Stimulated activated naive CD8-positive, alpha-beta T cell treated with anti-CD3 and anti-CD28 coated beads, Interleukin-15, amount 100 ng/mL, for 72 hours (primary cell): ENCODE results near the gene NFATC2.

Experiments
- ATAC-seq: fragments of 150-1000 bp; cut with Tn5 transposase; 2 replicates; pipeline ENCODE4 v1.10.0; 2021; ENCODE audit warnings: mild to moderate bottlenecking, moderate library complexity
- DNase-seq, 2 donors: peaks; one replicate each; pipeline ENCODE4 v3.0.0; 2021 to 2022
- H3K27ac Mint-ChIP-seq, 2 donors: one replicate each; pipeline ENCODE4 v1.8.0; 2022; ENCODE audit warnings: mild to moderate bottlenecking in 2 of 2, mixed read lengths in 2 of 2, moderate library complexity in 2 of 2
- H3K27me3 Mint-ChIP-seq: one replicate; pipeline ENCODE4 v1.8.0; 2022; ENCODE audit warnings: mixed read lengths
- H3K4me1 Mint-ChIP-seq: one replicate; pipeline ENCODE4 v1.8.0; 2022; ENCODE audit warnings: mild to moderate bottlenecking, mixed read lengths
- H3K4me3 Mint-ChIP-seq, 2 donors: one replicate each; pipeline ENCODE4 v1.8.0; 2022; ENCODE audit warnings: mild to moderate bottlenecking in 2 of 2, mixed read lengths in 2 of 2, moderate library complexity in 1 of 2
- H3K9me3 Mint-ChIP-seq, 2 donors: one replicate each; pipeline ENCODE4 v1.8.0; 2022; ENCODE audit warnings: mixed read lengths in 2 of 2

The NFATC2 gene

DNA sequence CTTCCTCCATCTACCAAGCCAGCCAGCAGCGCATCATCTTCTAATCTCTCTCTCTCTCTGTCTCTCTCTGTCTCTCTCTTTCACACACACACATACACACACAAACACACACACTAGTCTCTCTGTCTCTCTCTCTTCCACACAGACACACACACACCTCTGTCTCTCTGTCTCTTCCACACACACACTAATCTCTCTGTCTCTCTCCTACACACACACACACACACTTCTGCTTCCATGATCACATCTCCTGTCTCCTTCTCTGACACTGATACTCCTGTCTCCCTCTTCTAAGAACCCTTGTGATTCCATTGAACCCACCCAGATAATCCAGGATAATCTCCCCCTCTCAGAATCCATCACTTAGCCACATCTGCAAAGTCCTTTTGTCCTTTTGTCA, 181.3 kb downstream of the NFATC2 start:
- DNase-seq (no peak), ATAC-seq (no peak)
- Mint-ChIP-seq H3K4me3 (no peak overlapping the region), H3K4me1 (no peaks in the 10 kb centered on the region), H3K27ac (peak overlapping the region in 1 of 2 donors; percentile 4), H3K9me3 (peaks cover 10 to 14% of the 10 kb centered on the region in 2 donors), H3K27me3 (peaks cover 8% of the 10 kb centered on the region)

- Mint-ChIP-seq H3K4me3 (no peak overlapping the region), H3K27me3 (peaks cover 8% of the 10 kb centered on the region), H3K27ac (no peak overlapping the region), H3K4me1 (no peaks in the 10 kb centered on the region), H3K9me3 (peaks cover 10 to 14% of the 10 kb centered on the region in 2 donors)
- DNase-seq (no peak), ATAC-seq (no peak)
These were observed 181.9 kb downstream of the NFATC2 start for GRCh38 chr20:51360451-51361201.

DNA sequence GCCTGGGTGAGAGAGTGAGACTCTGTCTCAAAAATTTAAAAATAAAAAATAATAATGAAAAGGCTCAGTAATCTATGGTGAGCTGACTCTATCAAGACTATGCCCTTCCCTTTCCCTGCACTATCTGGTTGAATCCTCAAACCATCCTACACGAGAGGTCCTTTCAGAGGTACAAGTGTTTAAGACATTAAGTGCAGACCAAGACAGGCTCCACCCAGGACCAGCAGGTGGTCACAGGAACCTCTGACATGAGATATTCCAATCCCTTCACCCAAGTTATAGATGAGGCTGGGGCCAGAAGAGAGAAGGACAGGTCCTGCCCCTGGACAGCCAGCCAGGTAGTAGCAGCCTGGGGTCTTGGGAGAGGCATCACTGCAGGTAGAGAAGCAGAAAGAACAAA, 182.6 kb downstream of the NFATC2 start:
- Mint-ChIP-seq H3K4me1 (peaks cover 3% of the 10 kb centered on the region), H3K27me3 (peaks cover 8% of the 10 kb centered on the region), H3K27ac (no peak overlapping the region), H3K9me3 (peaks cover 10 to 14% of the 10 kb centered on the region in 2 donors), H3K4me3 (no peak overlapping the region)
- ATAC-seq (no peak), DNase-seq (no peak)

DNA sequence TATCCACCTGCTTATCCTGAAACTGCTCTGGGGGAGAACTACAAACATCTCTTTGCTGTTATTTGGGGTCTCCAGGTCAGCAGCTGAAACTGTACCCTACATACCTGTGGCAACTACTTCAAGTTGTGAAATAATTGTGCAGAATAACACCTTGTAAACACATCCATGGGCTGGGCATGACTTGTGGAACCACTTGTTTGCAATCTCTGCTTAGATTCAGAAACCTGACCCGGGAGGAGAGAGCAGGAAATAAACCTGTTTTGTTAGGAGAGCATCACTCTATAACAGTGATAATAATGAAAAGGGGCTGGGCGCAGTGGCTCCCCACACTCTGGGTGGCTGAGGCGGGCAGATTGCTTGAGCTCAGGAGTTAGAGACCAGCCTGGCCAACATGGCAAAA, 183.1 kb downstream of the NFATC2 start:
- Mint-ChIP-seq H3K4me1 (peaks cover 7% of the 10 kb centered on the region), H3K27ac (peak overlapping the region in 1 of 2 donors; percentile 20), H3K27me3 (peaks cover 8% of the 10 kb centered on the region), H3K4me3 (no peak overlapping the region), H3K9me3 (peaks cover 10 to 14% of the 10 kb centered on the region in 2 donors)
- DNase-seq = no peak
- ATAC-seq = no peak

DNA sequence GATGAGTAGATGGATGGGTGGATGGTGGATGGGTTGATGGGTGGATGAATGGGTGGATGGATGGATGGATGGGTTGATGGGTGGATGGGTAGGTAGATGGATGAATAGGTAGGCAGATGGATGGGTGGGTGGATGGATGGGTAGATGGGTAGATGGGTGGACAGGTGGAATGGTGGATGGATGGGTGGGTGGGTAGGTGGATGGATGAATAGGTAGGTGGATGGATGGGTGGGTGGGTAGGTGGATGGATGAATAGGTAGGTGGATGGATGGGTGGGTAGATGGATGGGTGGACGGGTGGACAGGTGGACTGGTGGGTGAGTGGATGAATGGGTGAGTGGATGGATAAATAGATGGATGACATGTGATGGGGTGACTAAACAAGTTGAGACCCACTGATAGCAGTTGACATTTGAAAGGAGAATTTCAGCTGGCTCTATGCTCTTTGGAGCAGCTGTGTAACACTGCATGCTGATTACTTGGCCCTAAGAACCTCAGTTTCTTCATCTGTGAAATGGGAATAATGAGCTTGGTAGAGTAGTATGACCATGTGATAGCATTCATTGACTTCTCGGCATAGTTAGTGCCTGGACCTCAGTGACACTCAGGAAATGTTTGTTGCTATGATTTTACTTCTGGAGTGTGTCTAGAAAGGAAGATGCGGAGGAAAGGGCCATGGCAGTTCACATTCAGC, 184.3 kb downstream of the NFATC2 start:
- Mint-ChIP-seq H3K27me3 (peaks cover 8% of the 10 kb centered on the region), H3K4me1 (peaks cover 7% of the 10 kb centered on the region), H3K9me3 (peaks cover 4 to 5% of the 10 kb centered on the region in 2 donors), H3K27ac (no peak overlapping the region), H3K4me3 (no peak overlapping the region)
- ATAC-seq = no peak
- DNase-seq = no peak

GRCh38 chr20:51357543-51357942, 185.0 kb downstream of the NFATC2 start:
- Mint-ChIP-seq H3K27ac (no peak overlapping the region), H3K4me1 (peaks cover 7% of the 10 kb centered on the region)
- ATAC-seq = no peak

DNA sequence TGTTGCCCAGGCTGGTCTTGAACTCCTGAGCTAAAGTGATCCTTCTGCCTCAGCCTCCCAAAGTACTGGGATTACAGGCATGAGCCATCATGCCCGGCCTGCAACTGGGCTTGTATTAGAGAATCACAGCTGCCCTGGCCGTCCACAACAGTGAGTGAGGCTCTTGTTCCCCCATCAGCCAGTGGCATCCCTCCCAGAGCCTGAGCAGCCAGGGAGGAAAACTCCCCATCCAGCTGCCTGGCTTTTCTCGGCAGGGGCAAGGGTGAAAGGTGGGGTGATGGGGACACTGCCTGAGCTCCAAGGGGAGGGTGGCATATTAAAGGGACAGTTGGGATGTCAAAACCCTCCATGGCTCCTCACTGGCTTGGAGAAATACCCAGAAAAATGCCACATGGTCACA, 185.6 kb downstream of the NFATC2 start:
- DNase-seq (no peak), ATAC-seq (no peak)
- Mint-ChIP-seq H3K27ac (no peak overlapping the region), H3K4me3 (no peak overlapping the region), H3K9me3 (peaks cover 0 to 4% of the 10 kb centered on the region in 2 donors), H3K4me1 (peaks cover 7% of the 10 kb centered on the region), H3K27me3 (peaks cover 8% of the 10 kb centered on the region)

More at GRCh38 chr20:51357543-51357942, 185.0 kb downstream of the NFATC2 start:
- H3K27me3 Mint-ChIP-seq = peaks cover 8% of the 10 kb centered on the region
- no peak for DNase-seq
- H3K9me3 Mint-ChIP-seq = peaks cover 0 to 4% of the 10 kb centered on the region in 2 donors
- H3K4me3 Mint-ChIP-seq = no peak overlapping the region

DNA sequence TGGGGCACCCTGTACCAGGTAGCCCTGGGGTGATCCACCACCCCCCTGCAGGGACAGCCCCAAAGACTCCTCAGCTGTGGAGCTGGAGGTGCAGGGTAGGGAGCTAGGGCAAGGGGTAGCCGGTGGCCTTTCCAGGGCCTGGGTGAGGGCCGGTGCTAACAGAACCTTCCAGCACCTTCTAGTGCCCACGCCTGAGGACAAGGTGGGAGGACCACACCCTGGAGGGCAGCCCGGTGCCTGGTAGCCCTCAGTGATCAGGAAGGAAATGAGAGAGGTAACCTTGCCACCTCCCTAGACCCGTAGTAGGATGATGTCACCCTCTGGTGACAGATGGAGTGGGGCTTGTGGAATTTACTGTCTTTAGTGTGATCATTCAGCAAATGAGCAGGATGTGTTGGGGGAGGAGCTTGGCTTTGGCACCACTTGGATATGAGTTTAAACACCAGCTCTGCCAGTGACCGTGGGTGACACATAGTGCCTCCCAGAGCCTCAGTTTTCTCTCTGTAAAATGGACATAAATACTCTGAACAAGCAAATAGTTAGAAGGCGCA, 187.7 kb downstream of the NFATC2 start:
- Mint-ChIP-seq H3K4me1 (peaks cover 7% of the 10 kb centered on the region), H3K27ac (no peak overlapping the region), H3K27me3 (peaks cover 8% of the 10 kb centered on the region), H3K9me3 (peaks cover 0 to 4% of the 10 kb centered on the region in 2 donors), H3K4me3 (no peak overlapping the region)
- ATAC-seq (peak; percentile 49), DNase-seq (no peak)

GRCh38 chr20:51354191-51354768, 188.2 kb downstream of the NFATC2 start:
- no peak overlapping the region for H3K27ac Mint-ChIP-seq

GRCh38 chr20:51353491-51353890, 189.0 kb downstream of the NFATC2 start:
- ATAC-seq (no peak), DNase-seq (no peak)
- no peaks in the 10 kb centered on the region for H3K27me3 Mint-ChIP-seq
- peaks cover 0 to 4% of the 10 kb centered on the region in 2 donors for H3K9me3 Mint-ChIP-seq
- H3K4me3 Mint-ChIP-seq = no peak overlapping the region
- H3K27ac Mint-ChIP-seq = no peak overlapping the region
- H3K4me1 Mint-ChIP-seq = peaks cover 7% of the 10 kb centered on the region

More at GRCh38 chr20:51354191-51354768, 188.2 kb downstream of the NFATC2 start:
- Mint-ChIP-seq H3K4me3 (no peak overlapping the region), H3K27me3 (peaks cover 6% of the 10 kb centered on the region), H3K9me3 (peaks cover 0 to 4% of the 10 kb centered on the region in 2 donors), H3K4me1 (peaks cover 7% of the 10 kb centered on the region)
- DNase-seq = no peak
- no peak for ATAC-seq

DNA sequence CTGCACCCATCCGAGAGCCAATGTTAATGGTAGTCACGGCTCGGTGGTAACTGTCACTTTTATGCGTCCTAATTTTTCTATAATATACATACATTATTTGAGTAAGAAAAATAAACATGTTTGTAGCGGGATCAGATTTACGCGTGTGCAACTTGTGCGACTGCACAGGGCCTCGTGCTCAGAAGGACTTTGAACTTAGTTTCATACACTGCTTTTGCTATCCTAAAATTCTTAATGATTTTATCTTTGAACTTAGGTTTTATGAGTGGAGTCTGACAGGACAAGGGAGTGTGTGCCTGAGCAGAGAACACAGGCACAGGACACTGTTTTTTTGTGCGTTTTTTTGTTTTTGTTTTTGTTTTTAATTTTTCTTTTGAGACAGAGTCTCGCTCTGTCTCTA, 189.7 kb downstream of the NFATC2 start:
- H3K4me1 Mint-ChIP-seq = peaks cover 7% of the 10 kb centered on the region
- H3K27ac Mint-ChIP-seq = no peak overlapping the region

GRCh38 chr20:51350941-51351631, 191.4 kb downstream of the NFATC2 start:
- Mint-ChIP-seq H3K9me3 (no peaks in the 10 kb centered on the region), H3K27me3 (no peaks in the 10 kb centered on the region), H3K4me1 (peaks cover 7% of the 10 kb centered on the region), H3K4me3 (no peak overlapping the region), H3K27ac (peak overlapping the region in 1 of 2 donors; percentile 55)
- no peak for ATAC-seq
- DNase-seq = no peak

More for the DNA sequence above, 189.7 kb downstream of the NFATC2 start:
- ATAC-seq = no peak
- DNase-seq = no peak
- H3K27me3 Mint-ChIP-seq = no peaks in the 10 kb centered on the region
- peaks cover 0 to 4% of the 10 kb centered on the region in 2 donors for H3K9me3 Mint-ChIP-seq
- H3K4me3 Mint-ChIP-seq = no peak overlapping the region

DNA sequence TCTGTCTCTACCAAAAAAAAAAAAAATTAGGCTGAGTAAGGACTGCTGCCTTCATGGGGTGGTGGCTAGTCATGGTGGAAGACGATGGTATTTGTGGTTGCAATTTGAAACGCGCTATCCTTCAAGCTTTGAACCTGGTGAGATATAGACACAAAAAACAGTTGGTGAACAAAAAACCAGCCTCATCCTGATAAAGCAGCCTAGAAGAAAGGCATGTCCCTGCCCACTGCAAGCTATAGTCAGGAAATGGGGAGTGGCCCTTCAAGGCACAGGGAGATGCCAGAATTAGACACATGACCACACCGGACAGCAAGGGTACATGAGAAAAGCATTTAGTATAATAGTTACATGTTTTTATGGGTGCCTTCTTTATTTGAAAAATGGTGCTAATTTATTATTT, 193.6 kb downstream of the NFATC2 start:
- Mint-ChIP-seq H3K27ac (peak overlapping the region in 1 of 2 donors; percentile 90), H3K4me3 (no peak overlapping the region)

DNA sequence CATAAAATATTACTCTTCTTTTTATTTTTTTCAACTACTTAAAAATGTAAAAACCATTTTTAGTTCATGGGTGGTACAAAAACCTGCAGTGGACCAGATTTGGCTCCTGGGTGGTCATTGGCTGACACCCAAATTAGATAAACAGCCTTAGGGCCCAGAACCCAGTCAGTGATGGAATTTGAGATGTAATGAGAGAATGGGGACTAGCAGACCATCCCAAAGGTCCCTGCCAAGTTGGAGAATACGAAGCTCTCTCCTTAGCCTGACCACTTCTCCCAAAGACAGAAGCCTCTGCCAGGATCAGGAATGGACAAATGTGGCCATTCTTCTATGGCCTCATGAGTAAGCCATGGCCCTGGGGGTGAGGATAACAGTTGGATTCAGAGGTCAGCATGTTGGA, 194.7 kb downstream of the NFATC2 start:
- H3K27ac Mint-ChIP-seq = no peak overlapping the region
- DNase-seq (no peak), ATAC-seq (no peak)
- H3K4me3 Mint-ChIP-seq = no peak overlapping the region
- H3K4me1 Mint-ChIP-seq = no peaks in the 10 kb centered on the region
- H3K27me3 Mint-ChIP-seq = no peaks in the 10 kb centered on the region
- H3K9me3 Mint-ChIP-seq = peaks cover 9 to 15% of the 10 kb centered on the region in 2 donors

More for the DNA sequence above, 193.6 kb downstream of the NFATC2 start:
- Mint-ChIP-seq H3K4me1 (no peaks in the 10 kb centered on the region), H3K9me3 (peaks cover 3 to 6% of the 10 kb centered on the region in 2 donors), H3K27me3 (no peaks in the 10 kb centered on the region)
- DNase-seq = no peak
- no peak for ATAC-seq
